ENCODE measurements around the gene HIPK3. TPM values are rescaled to one million over a fixed set of nuclear protein-coding genes. Genes with fewer than 3 reads are reported as not detected.

Gene HIPK3
- total and polyA plus RNA-seq, 9 of the 15 experiments (the other 6 are each of a cell fraction or from before 2014, with no cell fraction given) = 2.3 to 19.6 (median 7.5) TPM

- no peak for TF ChIP-seq NONO (IDR thresholded peaks at IDR 0.05; ENCODE audit: low read depth in 2 of 2, low read length in 1 of 2)
- TF ChIP-seq POLR2AphosphoS5 (IDR thresholded peaks at IDR 0.05; ENCODE audit: control insufficient read depth, insufficient read depth, low read depth, low read length) = no peak
- no peak for TF ChIP-seq PCBP2 (IDR thresholded peaks at IDR 0.05; ENCODE audit: low read depth, low read length, poor library complexity, severe bottlenecking)
Observed at GRCh38 chr11:33211580-33211979, 45.6 kb upstream of the HIPK3 start (continued).

DNA sequence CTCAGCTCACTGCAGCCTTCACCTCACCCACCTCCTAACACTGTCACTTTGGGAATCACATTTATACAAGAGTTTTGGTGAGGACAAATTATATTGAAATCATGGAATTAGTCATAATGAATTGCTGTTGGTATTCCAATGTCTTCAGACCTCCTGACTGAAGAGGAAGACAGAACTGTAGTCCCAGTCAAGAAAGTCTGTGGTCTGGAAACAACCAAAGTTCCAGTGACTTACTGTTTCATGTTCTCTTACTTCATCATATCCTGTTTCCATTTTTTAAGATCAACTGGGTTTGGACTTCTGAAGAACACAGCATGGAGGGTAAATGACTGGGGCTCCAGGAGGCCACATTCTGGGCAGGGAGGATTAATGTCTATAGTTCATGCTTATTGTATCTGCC lies 43.0 kb upstream of the HIPK3 start:
- FAIRE-seq (no peak), DNase-seq (ENCODE audit: extremely low read depth in 1 of 4, low spot score in 3 of 4) (no peak), ATAC-seq (no peak)
- intact Hi-C loops (cut with micrococcal nuclease) = no loop called here
- no peak overlapping the region for H3K9ac ChIP-seq (ENCODE audit: insufficient read depth in 1 of 2, low read depth in 2 of 2, low read length in 2 of 2)
- no peak overlapping the region for H3K4me2 ChIP-seq (ENCODE audit: insufficient read depth, low read length)
- H3K27ac ChIP-seq (ENCODE audit: extremely low read depth, low read depth, low read length) = no peak overlapping the region
- POLR2A ChIA-PET = interaction anchor here (0.7 kb wide), 1 partner anchor 77 kb away, joined by 3 read pairs; no protein-coding TSS in a partner anchor
- H3K4me1 ChIP-seq (replicated peaks in 1 of 2; ENCODE audit: control insufficient read depth in 2 of 2, insufficient read depth in 2 of 2, low read length in 2 of 2) = no peaks in the 10 kb centered on the region
- CTCF ChIA-PET (ENCODE audit: low intra/inter-chr PET ratio) = no interaction called here
- no peak overlapping the region for H2AFZ ChIP-seq (ENCODE audit: low read depth, low read length)
- in situ Hi-C loops (cut with MboI) = no loop called here
- no peak overlapping the region for H3K4me3 ChIP-seq
- no TSS peak for BruUV-seq (replicated peaks)
- no peaks in the 10 kb centered on the region for H4K20me1 ChIP-seq (replicated peaks; ENCODE audit: control insufficient read depth, insufficient read depth, low read length)
- no peaks in the 10 kb centered on the region for H3K9me3 ChIP-seq (replicated peaks; ENCODE audit: control insufficient read depth, insufficient read depth, low read depth, low read length)
- no peaks in the 10 kb centered on the region for H3K27me3 ChIP-seq (ENCODE audit: control insufficient read depth in 2 of 2, insufficient read depth in 2 of 2, low read length in 2 of 2)
- TF ChIP-seq NCOA1 (IDR thresholded peaks at IDR 0.05; ENCODE audit: low read depth) = no peak
- TF ChIP-seq SAP30 (IDR thresholded peaks at IDR 0.05; ENCODE audit: borderline replicate concordance, insufficient read depth, low read depth, low read length, poor library complexity, severe bottlenecking) = no peak
- TF ChIP-seq ZNF232 (CRISPR knock-in tag; IDR thresholded peaks at IDR 0.05) = no peak
- TF ChIP-seq RBM25 (IDR thresholded peaks at IDR 0.05; ENCODE audit: low read depth, low read length, severe bottlenecking) = no peak
- TF ChIP-seq ZNF79 (CRISPR knock-in tag; IDR thresholded peaks at IDR 0.05; ENCODE audit: low read depth) = no peak
- no peak for TF ChIP-seq ETV6 (IDR thresholded peaks at IDR 0.05; ENCODE audit: borderline replicate concordance in 1 of 2, low read depth in 2 of 2, low read length in 1 of 2)
- TF ChIP-seq ETV6 (CRISPR knock-in tag; IDR thresholded peaks at IDR 0.05; ENCODE audit: borderline replicate concordance) = no peak
- no peak for TF ChIP-seq ELF1 (tag; IDR thresholded peaks at IDR 0.05)
- no peak for TF ChIP-seq STAT6 (CRISPR knock-in tag; IDR thresholded peaks at IDR 0.05)
- no peak for TF ChIP-seq POU5F1 (IDR thresholded peaks at IDR 0.05; ENCODE audit: borderline replicate concordance, low read depth, low read length, partially characterized antibody)
- TF ChIP-seq ZKSCAN8 (CRISPR knock-in tag; IDR thresholded peaks at IDR 0.05) = no peak
- TF ChIP-seq TEAD2 (tag; IDR thresholded peaks at IDR 0.05) = no peak
- no peaks in the 10 kb centered on the region for H3K36me3 ChIP-seq (ENCODE audit: control insufficient read depth, insufficient read depth, low read length)
- no peaks in the 10 kb centered on the region for H3K79me2 ChIP-seq (ENCODE audit: control insufficient read depth, insufficient read depth, low read length)
- no peaks in the 10 kb centered on the region for H3K9me1 ChIP-seq (ENCODE audit: control insufficient read depth, insufficient read depth, low read length)
